ENCODE measurements around the gene PLEKHO2.

- no peak for TF ChIP-seq CTCF (IDR thresholded peaks at IDR 0.05; ENCODE audit: poor library complexity)
- TF ChIP-seq EZH2phosphoT487 (IDR thresholded peaks at IDR 0.05; ENCODE audit: low read depth, severe bottlenecking, unreplicated experiment), result no peak
- TF ChIP-seq EZH2 (IDR thresholded peaks at IDR 0.05; ENCODE audit: borderline replicate concordance), result no peak
Observed at GRCh38 chr15:64854041-64854440, 12.3 kb downstream of the PLEKHO2 start.

All from hepatocyte (in vitro differentiated cells).